Central memory CD8-positive, alpha-beta T cell (primary cell): ENCODE data around the gene OR51B2.
"Not testable (repeated sequence)": the region's sequence is repeated elsewhere in the genome, so short reads cannot be mapped to it uniquely, and the experiment has no call there.

Experiments
- ATAC-seq: fragments of 150-1000 bp; cut with Tn5 transposase; replicated peaks from 2 replicates; pipeline ENCODE4 v1.10.0; 2022; ENCODE audit warnings: mild to moderate bottlenecking, moderate FRiP score, moderate number of reproducible peaks; ENCODE audit not compliant: poor library complexity, severe bottlenecking; ENCODE audit errors: extremely low read depth
- DNase-seq, 2 donors: peaks; one replicate each; pipeline ENCODE4 v3.0.0; 2021; ENCODE audit warnings: low spot score in 2 of 2
- H3K27ac Mint-ChIP-seq: one replicate; pipeline ENCODE4 v1.8.0; 2022; ENCODE audit warnings: low read depth, mild to moderate bottlenecking, moderate library complexity, mixed read lengths
- H3K27me3 Mint-ChIP-seq: one replicate; pipeline ENCODE4 v1.8.0; 2022; ENCODE audit warnings: mixed read lengths
- H3K36me3 Mint-ChIP-seq: one replicate; pipeline ENCODE4 v1.8.0; 2022; ENCODE audit warnings: mild to moderate bottlenecking, moderate library complexity, mixed read lengths; ENCODE audit not compliant: insufficient read depth
- H3K4me1 Mint-ChIP-seq: one replicate; pipeline ENCODE4 v1.8.0; 2022; ENCODE audit warnings: mixed read lengths
- H3K4me3 Mint-ChIP-seq: one replicate; pipeline ENCODE4 v1.8.0; 2022; ENCODE audit warnings: mild to moderate bottlenecking, moderate library complexity, mixed read lengths
- H3K9me3 Mint-ChIP-seq: one replicate; pipeline ENCODE4 v1.8.0; 2022; ENCODE audit warnings: mixed read lengths

The OR51B2 gene

GRCh38 chr11:5348551-5349194 lies 24.6 kb upstream of the OR51B2 start:
- Mint-ChIP-seq H3K9me3 (peaks cover 9% of the 10 kb centered on the region), H3K27ac (no peak overlapping the region), H3K4me3 (no peak overlapping the region), H3K27me3 (no peaks in the 10 kb centered on the region), H3K4me1 (no peaks in the 10 kb centered on the region), H3K36me3 (no peaks in the 10 kb centered on the region)
- ATAC-seq (no peak), DNase-seq (no peak)

DNA sequence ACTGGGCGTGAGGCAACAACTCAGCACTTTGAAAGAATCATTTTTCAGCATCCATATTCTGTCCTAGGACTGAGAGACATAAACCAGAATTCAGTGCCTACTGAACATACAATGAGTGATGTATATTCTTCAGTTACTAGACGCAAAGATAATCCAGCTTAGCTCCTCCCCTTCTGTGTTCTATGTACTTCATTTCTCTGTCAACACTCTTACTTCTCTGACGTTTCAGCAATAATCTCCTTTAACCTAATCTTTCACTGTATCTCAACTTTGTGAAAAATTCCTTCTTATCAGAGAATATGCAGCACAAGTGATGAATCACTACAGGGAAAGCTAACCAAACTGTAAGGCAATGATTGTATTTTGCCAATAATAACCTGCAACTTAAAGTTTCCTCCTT lies 21.7 kb upstream of the OR51B2 start:
- Mint-ChIP-seq H3K4me1 (no peaks in the 10 kb centered on the region), H3K4me3 (no peak overlapping the region), H3K9me3 (no peaks in the 10 kb centered on the region), H3K36me3 (no peaks in the 10 kb centered on the region), H3K27ac (no peak overlapping the region), H3K27me3 (no peaks in the 10 kb centered on the region)
- ATAC-seq (no peak), DNase-seq (no peak)

- ATAC-seq (no peak), DNase-seq (no peak)
- no peaks in the 10 kb centered on the region for H3K9me3 Mint-ChIP-seq
- no peak within 1 kb of the TSS for H3K27ac Mint-ChIP-seq
- no peaks in the 10 kb centered on the region for H3K4me1 Mint-ChIP-seq
- no peaks in the 10 kb centered on the region for H3K36me3 Mint-ChIP-seq
- H3K27me3 Mint-ChIP-seq: no peaks in the 10 kb centered on the region
- H3K4me3 Mint-ChIP-seq: no peak within 1 kb of the TSS
Observed at GRCh38 chr11:5343474-5344335, 19.6 kb upstream of the OR51B2 start, which contains the start of gene OR51B5. TSS of gene OR51B5 (minus strand) at chr11:5343524. CDS start at chr11:5343524, 0 bp downstream.

GRCh38 chr11:5339771-5340322 lies 15.8 kb upstream of the OR51B2 start:
- Mint-ChIP-seq H3K4me3 (no peak overlapping the region), H3K27ac (no peak overlapping the region), H3K36me3 (no peaks in the 10 kb centered on the region), H3K27me3 (no peaks in the 10 kb centered on the region), H3K4me1 (no peaks in the 10 kb centered on the region), H3K9me3 (no peaks in the 10 kb centered on the region)
- ATAC-seq: no peak
- DNase-seq: no peak

DNA sequence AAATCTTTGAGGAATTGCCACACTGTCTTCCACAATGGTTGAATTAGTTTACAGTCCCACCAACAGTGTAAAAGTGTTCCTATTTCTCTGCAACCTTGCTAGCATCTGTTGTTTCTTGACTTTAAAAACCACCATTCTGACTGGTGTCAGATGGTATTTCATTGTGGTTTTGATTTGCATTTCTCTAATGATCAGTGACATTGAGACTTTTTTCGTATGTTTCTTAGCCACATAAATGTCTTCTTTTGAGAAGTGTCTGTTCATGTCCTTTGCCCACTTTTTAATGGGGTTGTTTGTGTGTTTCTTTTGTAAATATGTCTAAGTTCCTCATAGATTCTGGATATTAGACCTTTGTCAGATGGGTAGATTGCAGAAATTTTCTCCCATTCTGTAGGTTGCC lies 13.2 kb upstream of the OR51B2 start:
- not testable (repeated sequence) for H3K9me3 Mint-ChIP-seq, H3K4me3 Mint-ChIP-seq, H3K27ac Mint-ChIP-seq, ATAC-seq, H3K4me1 Mint-ChIP-seq, H3K36me3 Mint-ChIP-seq, H3K27me3 Mint-ChIP-seq, DNase-seq

DNA sequence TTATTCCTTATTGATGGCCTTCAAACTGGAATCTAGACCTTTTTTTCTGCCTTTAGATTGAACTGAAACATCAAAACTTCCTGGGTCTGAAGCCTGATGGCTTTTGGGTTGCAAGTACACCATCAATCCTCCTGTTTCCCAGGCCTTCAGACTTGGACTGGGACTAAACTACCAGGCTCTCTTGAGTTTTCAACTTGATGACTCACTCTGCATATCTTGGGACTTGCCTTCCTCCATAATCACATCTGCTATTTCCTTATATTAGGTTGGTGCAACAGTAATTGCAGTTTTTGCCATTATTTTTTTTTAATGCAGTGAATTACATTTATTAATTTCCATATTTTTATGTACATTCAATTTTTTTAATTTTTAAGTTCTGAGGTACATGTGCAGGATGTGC lies 12.2 kb upstream of the OR51B2 start:
- Mint-ChIP-seq H3K4me3 (no peak overlapping the region), H3K9me3 (no peaks in the 10 kb centered on the region), H3K27me3 (no peaks in the 10 kb centered on the region), H3K36me3 (no peaks in the 10 kb centered on the region), H3K27ac (no peak overlapping the region), H3K4me1 (no peaks in the 10 kb centered on the region)
- ATAC-seq: no peak
- no peak for DNase-seq

GRCh38 chr11:5335170-5335569 lies 11.1 kb upstream of the OR51B2 start:
- H3K9me3 Mint-ChIP-seq: peaks cover 4% of the 10 kb centered on the region
- ATAC-seq (no peak), DNase-seq (no peak)
- H3K36me3 Mint-ChIP-seq: no peaks in the 10 kb centered on the region
- H3K4me1 Mint-ChIP-seq: no peaks in the 10 kb centered on the region
- H3K4me3 Mint-ChIP-seq: no peak overlapping the region
- no peaks in the 10 kb centered on the region for H3K27me3 Mint-ChIP-seq
- H3K27ac Mint-ChIP-seq: no peak overlapping the region

GRCh38 chr11:5317292-5317691 lies 6.8 kb downstream of the OR51B2 start:
- DNase-seq (no peak), ATAC-seq (no peak)
- Mint-ChIP-seq H3K4me1 (no peaks in the 10 kb centered on the region), H3K4me3 (no peak overlapping the region), H3K36me3 (no peaks in the 10 kb centered on the region), H3K9me3 (no peaks in the 10 kb centered on the region), H3K27ac (no peak overlapping the region), H3K27me3 (no peaks in the 10 kb centered on the region)

DNA sequence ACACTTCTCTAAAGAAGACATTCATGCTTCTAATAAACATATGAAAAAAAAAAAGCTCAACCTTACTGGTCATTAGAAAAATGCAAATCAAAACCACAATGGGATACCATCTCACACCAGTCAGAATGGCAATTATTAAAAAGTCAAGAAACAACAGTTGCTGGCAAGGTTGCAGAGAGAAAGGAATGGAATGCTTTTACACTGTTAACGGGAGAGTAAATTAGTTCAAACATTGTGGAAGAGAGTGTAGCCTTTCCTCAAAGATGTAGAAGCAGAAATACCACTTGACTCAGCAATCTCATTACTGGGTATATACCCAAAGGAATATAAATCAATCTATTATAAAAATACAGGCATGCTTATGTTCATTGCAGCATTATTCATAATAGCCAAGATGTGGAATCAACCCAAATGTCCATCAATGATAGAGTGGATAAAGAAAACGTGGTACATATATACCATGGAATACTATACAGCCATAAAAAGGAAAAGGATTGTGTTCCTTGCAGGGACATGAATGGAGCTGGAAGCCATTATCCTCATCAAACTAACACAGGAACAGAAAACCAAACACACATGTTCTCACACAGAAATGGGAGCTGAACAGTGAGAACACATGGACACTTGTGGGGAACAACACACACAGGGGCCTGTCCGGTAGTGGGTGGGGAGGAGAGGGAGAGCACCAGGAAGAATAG lies 10.6 kb downstream of the OR51B2 start:
- H3K4me1 Mint-ChIP-seq, H3K4me3 Mint-ChIP-seq: not testable (repeated sequence)

DNA sequence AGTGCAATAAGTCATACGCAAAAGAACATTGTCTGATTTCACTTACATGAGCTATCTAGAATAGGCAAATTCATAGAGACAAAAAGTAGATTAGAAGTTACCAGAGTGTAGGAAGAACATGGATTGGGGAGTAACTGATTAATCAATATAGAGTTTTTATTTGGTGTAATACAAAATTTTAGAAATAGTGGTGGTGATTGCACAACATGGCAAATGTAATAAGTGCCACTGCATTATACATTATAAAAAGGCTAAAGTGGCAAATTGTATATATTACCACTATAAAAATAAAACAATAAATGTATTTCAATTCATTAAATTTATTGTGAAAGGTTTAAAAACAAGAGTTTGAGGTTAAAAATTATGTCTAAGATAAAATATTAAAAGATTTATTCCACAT lies 13.7 kb downstream of the OR51B2 start:
- Mint-ChIP-seq H3K27me3 (peaks cover 9% of the 10 kb centered on the region), H3K4me1 (no peaks in the 10 kb centered on the region), H3K9me3 (no peaks in the 10 kb centered on the region), H3K4me3 (no peak overlapping the region), H3K27ac (no peak overlapping the region), H3K36me3 (no peaks in the 10 kb centered on the region)
- no peak for DNase-seq
- no peak for ATAC-seq

More for the DNA sequence above, 10.6 kb downstream of the OR51B2 start:
- not testable (repeated sequence) for H3K9me3 Mint-ChIP-seq, ATAC-seq, H3K36me3 Mint-ChIP-seq, H3K27ac Mint-ChIP-seq, H3K27me3 Mint-ChIP-seq, DNase-seq

DNA sequence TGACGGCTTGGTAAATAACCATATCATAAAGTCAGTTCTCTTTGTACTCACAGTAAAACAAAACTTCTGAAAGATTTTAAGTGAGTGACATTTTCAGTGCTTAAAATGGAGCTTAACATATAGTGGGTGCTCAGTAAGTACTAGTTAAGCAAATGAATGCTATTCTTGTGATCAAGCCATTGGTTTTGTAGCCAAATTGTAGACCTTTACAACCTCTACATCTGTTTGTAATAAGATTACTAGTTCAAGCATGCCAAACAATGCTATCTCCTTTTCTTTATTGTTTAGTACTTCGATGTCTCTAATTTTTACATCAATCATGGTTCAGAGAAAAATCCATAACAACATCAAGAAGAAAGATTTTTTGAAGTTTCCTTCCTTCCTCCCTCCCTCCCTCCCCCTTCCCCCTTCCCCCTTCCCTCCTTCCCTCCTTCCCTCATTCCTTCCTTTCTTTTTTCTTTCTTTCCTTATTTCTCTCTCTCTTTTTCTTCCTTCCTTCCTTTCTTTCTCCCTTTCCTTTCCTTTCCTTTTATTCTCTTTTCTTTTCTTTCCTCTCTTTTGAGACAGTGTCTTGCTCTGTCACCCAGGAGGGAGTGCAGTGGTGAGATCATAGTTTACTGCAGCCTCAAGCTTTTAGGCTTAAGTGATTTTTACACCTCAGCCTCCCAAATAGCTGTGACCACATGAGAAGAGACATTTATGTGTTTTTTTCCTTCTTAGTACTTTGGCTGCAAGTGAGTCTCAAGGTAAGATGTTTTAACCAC lies 16.7 kb downstream of the OR51B2 start:
- Mint-ChIP-seq H3K9me3 (no peaks in the 10 kb centered on the region), H3K36me3 (no peaks in the 10 kb centered on the region), H3K27ac (no peak overlapping the region), H3K4me3 (no peak overlapping the region), H3K27me3 (peaks cover 9% of the 10 kb centered on the region), H3K4me1 (no peaks in the 10 kb centered on the region)
- DNase-seq: no peak
- ATAC-seq: no peak

DNA sequence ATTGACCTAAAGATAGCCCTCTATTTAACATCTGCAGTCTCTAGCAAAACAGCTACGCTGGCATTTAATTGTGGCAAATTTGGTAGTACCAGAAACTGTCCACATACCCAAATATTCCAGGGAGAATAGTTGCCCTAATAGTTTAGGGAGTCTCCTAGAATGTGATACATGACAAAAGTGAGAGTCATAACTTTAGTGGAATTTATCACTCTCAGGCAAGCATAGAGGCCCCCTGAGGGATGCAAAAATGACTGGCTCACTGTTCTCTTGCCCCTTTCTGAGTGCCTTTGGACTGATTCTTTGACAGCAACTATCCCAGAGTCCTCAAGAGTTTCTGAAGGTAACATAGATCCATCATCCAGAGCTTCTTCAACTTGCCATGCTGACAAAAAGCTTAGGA lies 20.1 kb downstream of the OR51B2 start:
- Mint-ChIP-seq H3K4me3 (no peak overlapping the region), H3K27me3 (peaks cover 19% of the 10 kb centered on the region), H3K27ac (no peak overlapping the region), H3K4me1 (no peaks in the 10 kb centered on the region), H3K36me3 (no peaks in the 10 kb centered on the region), H3K9me3 (no peaks in the 10 kb centered on the region)
- ATAC-seq: no peak
- DNase-seq: no peak
